ENCODE measurements around the gene HGF. TPM values are rescaled to one million over a fixed set of nuclear protein-coding genes. Genes with fewer than 3 reads are reported as not detected.

HGF gene
- total and polyA plus RNA-seq, 2 donors (not counting 1 experiment from before 2014, with no cell fraction given) = 0.25 TPM; not detected in 1

DNA sequence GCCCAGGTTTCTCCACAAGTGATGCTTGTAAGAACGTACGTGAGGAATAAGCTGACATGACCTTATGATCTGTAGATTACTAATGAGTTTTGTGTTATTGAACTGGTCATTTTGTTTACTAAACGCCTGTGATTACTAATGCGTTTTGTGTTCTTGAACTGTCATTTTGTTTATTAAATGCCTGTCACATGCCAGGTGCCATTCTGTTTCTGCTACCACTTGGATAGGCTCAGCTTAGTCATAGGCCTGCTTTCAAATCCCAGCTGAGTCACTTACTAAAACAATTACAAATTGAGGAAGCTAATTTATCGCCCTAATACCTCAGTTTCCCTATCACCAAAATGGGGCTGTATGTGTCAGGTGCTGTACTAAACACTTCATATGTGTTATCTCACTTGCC lies 4.7 kb upstream of the HGF start:
- no peak overlapping the region for H2AFZ ChIP-seq (ENCODE audit: insufficient read depth, low read depth, low read length, poor library complexity, severe bottlenecking)
- ChIA-PET CTCF (no interaction called here), POLR2A (no interaction called here)
- H3K4me1 ChIP-seq (ENCODE audit: control insufficient read depth in 2 of 2, insufficient read depth in 2 of 2, low read length in 2 of 2) = no peaks in the 10 kb centered on the region
- Mint-ChIP-seq H3K9me3 (ENCODE audit: insufficient read depth) (no peaks in the 10 kb centered on the region), H3K27ac (no peak overlapping the region), H3K4me3 (no peak overlapping the region), H3K4me1 (peaks cover 3% of the 10 kb centered on the region), H3K27me3 (no peaks in the 10 kb centered on the region)
- ATAC-seq (ENCODE audit: low read depth) (no peak), DNase-seq (no peak)
- no peak overlapping the region for H3K4me2 ChIP-seq (replicated peaks; ENCODE audit: low read depth, low read length, poor library complexity, severe bottlenecking)
- no peaks in the 10 kb centered on the region for H4K20me1 ChIP-seq (ENCODE audit: control insufficient read depth, insufficient read depth, low read length, poor library complexity, severe bottlenecking)
- H3K4me3 ChIP-seq (ENCODE audit: control extremely low read depth in 1 of 5, extremely low read depth in 1 of 5, insufficient read depth in 1 of 5, low read depth in 2 of 5, low read length in 4 of 5) = no peak overlapping the region
- H3K9ac ChIP-seq (ENCODE audit: low read length) = no peak overlapping the region
- 98% methylated on average over 4 of the region's 5 CpGs for WGBS (ENCODE audit: insufficient coverage)
- no peaks in the 10 kb centered on the region for H3K36me3 ChIP-seq (replicated peaks in 1 of 2; ENCODE audit: control extremely low read depth in 1 of 2, control insufficient read depth in 1 of 2, extremely low read depth in 1 of 2, insufficient read depth in 2 of 2, low read length in 1 of 2)
- TF ChIP-seq, protein P1, sequence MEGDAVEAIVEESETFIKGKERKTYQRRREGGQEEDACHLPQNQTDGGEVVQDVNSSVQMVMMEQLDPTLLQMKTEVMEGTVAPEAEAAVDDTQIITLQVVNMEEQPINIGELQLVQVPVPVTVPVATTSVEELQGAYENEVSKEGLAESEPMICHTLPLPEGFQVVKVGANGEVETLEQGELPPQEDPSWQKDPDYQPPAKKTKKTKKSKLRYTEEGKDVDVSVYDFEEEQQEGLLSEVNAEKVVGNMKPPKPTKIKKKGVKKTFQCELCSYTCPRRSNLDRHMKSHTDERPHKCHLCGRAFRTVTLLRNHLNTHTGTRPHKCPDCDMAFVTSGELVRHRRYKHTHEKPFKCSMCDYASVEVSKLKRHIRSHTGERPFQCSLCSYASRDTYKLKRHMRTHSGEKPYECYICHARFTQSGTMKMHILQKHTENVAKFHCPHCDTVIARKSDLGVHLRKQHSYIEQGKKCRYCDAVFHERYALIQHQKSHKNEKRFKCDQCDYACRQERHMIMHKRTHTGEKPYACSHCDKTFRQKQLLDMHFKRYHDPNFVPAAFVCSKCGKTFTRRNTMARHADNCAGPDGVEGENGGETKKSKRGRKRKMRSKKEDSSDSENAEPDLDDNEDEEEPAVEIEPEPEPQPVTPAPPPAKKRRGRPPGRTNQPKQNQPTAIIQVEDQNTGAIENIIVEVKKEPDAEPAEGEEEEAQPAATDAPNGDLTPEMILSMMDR (IDR thresholded peaks at IDR 0.05) = no peak
- no peak for TF ChIP-seq EZH2 (IDR thresholded peaks at IDR 0.05; ENCODE audit: borderline replicate concordance, insufficient read depth, low read depth, low read length, poor library complexity, severe bottlenecking)
- no peaks in the 10 kb centered on the region for H3K27me3 ChIP-seq (replicated peaks in 1 of 4; ENCODE audit: control extremely low read depth in 1 of 4, control insufficient read depth in 3 of 4, insufficient read depth in 4 of 4, low read length in 3 of 4)
- no peaks in the 10 kb centered on the region for H3K9me3 ChIP-seq (ENCODE audit: control extremely low read depth in 1 of 3, control insufficient read depth in 2 of 3, insufficient read depth in 1 of 3, low read length in 2 of 3)
- no peaks in the 10 kb centered on the region for H3K79me2 ChIP-seq (ENCODE audit: control insufficient read depth, insufficient read depth, low read length)
- no peak overlapping the region for H3K27ac ChIP-seq (ENCODE audit: low read length in 2 of 2)
- intact Hi-C loops (cut with micrococcal nuclease) = no loop called here

DNA sequence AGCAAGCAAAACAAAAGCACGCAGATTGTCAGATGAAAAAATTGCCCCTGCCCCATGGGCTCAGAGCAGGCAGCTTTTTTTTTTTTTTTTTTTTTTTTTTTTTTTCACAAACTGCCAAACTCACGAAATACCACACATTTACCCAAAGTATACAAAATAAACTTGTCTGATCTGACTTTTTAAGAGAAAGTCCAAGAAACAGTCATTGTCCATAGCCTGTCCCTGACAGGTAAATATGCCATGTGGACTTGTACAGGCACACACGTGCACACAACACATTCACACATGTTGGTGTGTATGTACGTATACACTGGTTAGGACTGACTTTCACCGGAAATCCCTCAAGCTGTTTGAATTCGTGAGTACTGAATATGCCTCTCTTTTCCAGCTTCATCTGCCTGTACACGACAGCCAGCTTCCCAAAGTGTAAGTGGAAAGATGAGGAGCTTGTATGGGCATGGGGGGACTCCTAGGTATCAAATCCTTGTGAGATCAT lies 929 bp upstream of the HGF start:
- no peaks in the 10 kb centered on the region for H3K9me3 Mint-ChIP-seq (ENCODE audit: insufficient read depth)
- no peak overlapping the region for H3K27ac ChIP-seq (ENCODE audit: low read length in 2 of 2)
- DNase-seq = no peak
- ChIA-PET CTCF (no interaction called here), POLR2A (no interaction called here)
- no peaks in the 10 kb centered on the region for H3K9me3 ChIP-seq (ENCODE audit: control extremely low read depth in 1 of 3, control insufficient read depth in 2 of 3, insufficient read depth in 1 of 3, low read length in 2 of 3)
- H3K4me1 ChIP-seq (ENCODE audit: control insufficient read depth in 2 of 2, insufficient read depth in 2 of 2, low read length in 2 of 2) = no peaks in the 10 kb centered on the region
- ATAC-seq (ENCODE audit: low read depth) = no peak
- H3K27me3 Mint-ChIP-seq = no peaks in the 10 kb centered on the region
- no peak overlapping the region for H3K27ac Mint-ChIP-seq
- intact Hi-C loops (cut with micrococcal nuclease) = no loop called here
- 85% methylated on average over 4 of the region's 7 CpGs for whole genome bisulfite sequencing (ENCODE audit: insufficient coverage)
- H3K36me3 ChIP-seq (replicated peaks in 1 of 2; ENCODE audit: control extremely low read depth in 1 of 2, control insufficient read depth in 1 of 2, extremely low read depth in 1 of 2, insufficient read depth in 2 of 2, low read length in 1 of 2) = no peaks in the 10 kb centered on the region
- no peak overlapping the region for H3K4me3 Mint-ChIP-seq
- H2AFZ ChIP-seq (ENCODE audit: insufficient read depth, low read depth, low read length, poor library complexity, severe bottlenecking) = peak overlapping the region; percentile 49
- H3K79me2 ChIP-seq (ENCODE audit: control insufficient read depth, insufficient read depth, low read length) = no peaks in the 10 kb centered on the region
- peaks cover 9% of the 10 kb centered on the region for H3K4me1 Mint-ChIP-seq
- no peaks in the 10 kb centered on the region for H4K20me1 ChIP-seq (ENCODE audit: control insufficient read depth, insufficient read depth, low read length, poor library complexity, severe bottlenecking)
- no peaks in the 10 kb centered on the region for H3K27me3 ChIP-seq (replicated peaks in 1 of 4; ENCODE audit: control extremely low read depth in 1 of 4, control insufficient read depth in 3 of 4, insufficient read depth in 4 of 4, low read length in 3 of 4)
- peak overlapping the region; percentile 10 for H3K4me2 ChIP-seq (replicated peaks; ENCODE audit: low read depth, low read length, poor library complexity, severe bottlenecking)
- H3K9ac ChIP-seq (ENCODE audit: low read length) = no peak overlapping the region
- TF ChIP-seq, protein P1 (IDR thresholded peaks at IDR 0.05) = no peak
- no peak overlapping the region for H3K4me3 ChIP-seq (ENCODE audit: control extremely low read depth in 1 of 5, extremely low read depth in 1 of 5, insufficient read depth in 1 of 5, low read depth in 2 of 5, low read length in 4 of 5)

All from B cell (primary cell).